ENCODE data around the gene EPB41.

The EPB41 gene

DNA sequence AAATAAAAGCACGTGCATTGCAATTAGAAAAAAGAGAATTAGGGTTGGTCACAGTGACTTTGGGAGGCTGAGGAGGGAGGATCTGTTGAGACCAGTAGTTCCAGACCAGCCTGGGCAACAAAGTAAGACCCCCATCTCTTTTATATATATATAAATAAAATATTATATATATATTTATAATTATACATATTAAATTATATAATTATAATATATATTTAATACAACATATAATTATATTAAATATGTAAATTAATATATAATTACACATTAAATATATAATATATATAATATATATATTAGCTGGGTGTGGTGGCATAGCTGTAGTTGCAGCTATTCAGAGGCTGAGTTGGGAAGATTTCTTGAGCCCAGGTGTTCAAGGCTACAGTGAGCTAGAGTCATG lies 186.1 kb downstream of the EPB41 start:
- TF ChIP-seq SIN3A (IDR thresholded peaks at IDR 0.05; ENCODE audit: borderline replicate concordance, insufficient read depth, low read length) (no peak), POLR2AphosphoS5 (IDR thresholded peaks at IDR 0.05; ENCODE audit: low read depth, low read length) (no peak), FOXP2 (optimal IDR thresholded peaks at IDR 0.05; ENCODE audit: borderline replicate concordance, extremely low read depth, extremely low read length, insufficient read depth) (no peak), TAF1 (IDR thresholded peaks at IDR 0.05; ENCODE audit: borderline replicate concordance, insufficient read depth, low read length) (no peak)
- TF ChIP-seq, protein P1, sequence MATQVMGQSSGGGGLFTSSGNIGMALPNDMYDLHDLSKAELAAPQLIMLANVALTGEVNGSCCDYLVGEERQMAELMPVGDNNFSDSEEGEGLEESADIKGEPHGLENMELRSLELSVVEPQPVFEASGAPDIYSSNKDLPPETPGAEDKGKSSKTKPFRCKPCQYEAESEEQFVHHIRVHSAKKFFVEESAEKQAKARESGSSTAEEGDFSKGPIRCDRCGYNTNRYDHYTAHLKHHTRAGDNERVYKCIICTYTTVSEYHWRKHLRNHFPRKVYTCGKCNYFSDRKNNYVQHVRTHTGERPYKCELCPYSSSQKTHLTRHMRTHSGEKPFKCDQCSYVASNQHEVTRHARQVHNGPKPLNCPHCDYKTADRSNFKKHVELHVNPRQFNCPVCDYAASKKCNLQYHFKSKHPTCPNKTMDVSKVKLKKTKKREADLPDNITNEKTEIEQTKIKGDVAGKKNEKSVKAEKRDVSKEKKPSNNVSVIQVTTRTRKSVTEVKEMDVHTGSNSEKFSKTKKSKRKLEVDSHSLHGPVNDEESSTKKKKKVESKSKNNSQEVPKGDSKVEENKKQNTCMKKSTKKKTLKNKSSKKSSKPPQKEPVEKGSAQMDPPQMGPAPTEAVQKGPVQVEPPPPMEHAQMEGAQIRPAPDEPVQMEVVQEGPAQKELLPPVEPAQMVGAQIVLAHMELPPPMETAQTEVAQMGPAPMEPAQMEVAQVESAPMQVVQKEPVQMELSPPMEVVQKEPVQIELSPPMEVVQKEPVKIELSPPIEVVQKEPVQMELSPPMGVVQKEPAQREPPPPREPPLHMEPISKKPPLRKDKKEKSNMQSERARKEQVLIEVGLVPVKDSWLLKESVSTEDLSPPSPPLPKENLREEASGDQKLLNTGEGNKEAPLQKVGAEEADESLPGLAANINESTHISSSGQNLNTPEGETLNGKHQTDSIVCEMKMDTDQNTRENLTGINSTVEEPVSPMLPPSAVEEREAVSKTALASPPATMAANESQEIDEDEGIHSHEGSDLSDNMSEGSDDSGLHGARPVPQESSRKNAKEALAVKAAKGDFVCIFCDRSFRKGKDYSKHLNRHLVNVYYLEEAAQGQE (IDR thresholded peaks at IDR 0.05; ENCODE audit: insufficient read depth in 1 of 2, low read depth in 2 of 2, low read length in 2 of 2), result no peak

DNA sequence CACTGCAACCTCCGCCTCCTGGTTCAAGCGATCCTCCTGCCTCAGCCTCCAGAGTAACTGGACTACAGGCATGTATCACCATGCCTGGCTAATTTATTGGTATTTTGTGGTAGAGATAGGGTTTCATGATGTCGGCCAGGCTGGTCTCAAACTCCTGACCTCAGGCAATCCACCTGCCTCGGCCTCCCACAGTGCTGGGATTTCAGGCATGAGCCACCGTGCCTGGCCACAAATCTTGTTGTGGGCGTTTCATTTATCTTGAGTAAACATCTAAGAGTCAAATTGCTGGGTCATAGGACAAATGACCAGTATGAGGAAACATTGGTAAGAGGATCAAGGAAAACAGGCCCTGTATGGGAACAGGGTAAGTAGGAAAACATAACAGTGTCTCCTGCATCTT lies 191.5 kb downstream of the EPB41 start:
- no peak for TF ChIP-seq TAF1 (IDR thresholded peaks at IDR 0.05; ENCODE audit: borderline replicate concordance, insufficient read depth, low read length)
- TF ChIP-seq, protein P1 (IDR thresholded peaks at IDR 0.05; ENCODE audit: insufficient read depth in 1 of 2, low read depth in 2 of 2, low read length in 2 of 2), result no peak
- no peak for TF ChIP-seq SIN3A (IDR thresholded peaks at IDR 0.05; ENCODE audit: borderline replicate concordance, insufficient read depth, low read length)
- no peak for TF ChIP-seq FOXP2 (optimal IDR thresholded peaks at IDR 0.05; ENCODE audit: borderline replicate concordance, extremely low read depth, extremely low read length, insufficient read depth)
- no peak for TF ChIP-seq POLR2AphosphoS5 (IDR thresholded peaks at IDR 0.05; ENCODE audit: low read depth, low read length)

DNA sequence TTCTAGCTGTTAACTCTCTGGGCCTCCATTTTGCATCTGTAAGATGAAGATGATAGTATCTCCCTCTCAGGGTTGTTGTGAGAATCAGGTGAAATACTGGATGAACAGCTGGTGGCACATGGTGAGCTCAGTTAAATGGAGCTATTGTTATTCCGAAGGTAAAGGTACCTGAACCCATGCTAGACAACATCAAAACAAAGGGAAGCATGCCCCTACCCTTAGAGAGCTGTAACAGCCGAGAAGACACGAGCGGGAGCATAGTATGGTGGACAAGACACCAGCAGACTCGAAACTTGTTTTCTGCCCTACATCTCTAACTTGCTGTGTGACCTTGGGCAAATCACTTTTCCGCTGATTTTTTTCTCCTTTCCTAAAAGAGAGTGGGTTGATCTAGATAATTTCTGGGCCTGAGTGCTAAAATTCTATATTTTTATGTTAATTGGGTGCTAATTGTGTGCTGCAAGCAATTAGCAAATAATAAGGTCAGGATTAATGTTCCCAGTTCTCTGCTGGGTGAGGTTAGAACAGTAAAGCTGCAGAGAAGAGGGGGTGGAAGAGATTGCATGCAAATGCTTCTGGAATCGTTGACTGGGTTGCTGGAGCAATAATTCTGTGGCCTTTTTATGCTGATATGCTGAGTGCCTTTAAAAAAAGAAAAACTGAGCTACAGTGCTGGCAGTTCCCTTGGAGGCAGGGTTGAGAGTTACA lies 198.5 kb downstream of the EPB41 start:
- TF ChIP-seq SIN3A (IDR thresholded peaks at IDR 0.05; ENCODE audit: borderline replicate concordance, insufficient read depth, low read length) (no peak), FOXP2 (optimal IDR thresholded peaks at IDR 0.05; ENCODE audit: borderline replicate concordance, extremely low read depth, extremely low read length, insufficient read depth) (no peak), TAF1 (IDR thresholded peaks at IDR 0.05; ENCODE audit: borderline replicate concordance, insufficient read depth, low read length) (no peak), POLR2AphosphoS5 (IDR thresholded peaks at IDR 0.05; ENCODE audit: low read depth, low read length) (no peak)
- TF ChIP-seq, protein P1 (IDR thresholded peaks at IDR 0.05; ENCODE audit: insufficient read depth in 1 of 2, low read depth in 2 of 2, low read length in 2 of 2), result no peak

DNA sequence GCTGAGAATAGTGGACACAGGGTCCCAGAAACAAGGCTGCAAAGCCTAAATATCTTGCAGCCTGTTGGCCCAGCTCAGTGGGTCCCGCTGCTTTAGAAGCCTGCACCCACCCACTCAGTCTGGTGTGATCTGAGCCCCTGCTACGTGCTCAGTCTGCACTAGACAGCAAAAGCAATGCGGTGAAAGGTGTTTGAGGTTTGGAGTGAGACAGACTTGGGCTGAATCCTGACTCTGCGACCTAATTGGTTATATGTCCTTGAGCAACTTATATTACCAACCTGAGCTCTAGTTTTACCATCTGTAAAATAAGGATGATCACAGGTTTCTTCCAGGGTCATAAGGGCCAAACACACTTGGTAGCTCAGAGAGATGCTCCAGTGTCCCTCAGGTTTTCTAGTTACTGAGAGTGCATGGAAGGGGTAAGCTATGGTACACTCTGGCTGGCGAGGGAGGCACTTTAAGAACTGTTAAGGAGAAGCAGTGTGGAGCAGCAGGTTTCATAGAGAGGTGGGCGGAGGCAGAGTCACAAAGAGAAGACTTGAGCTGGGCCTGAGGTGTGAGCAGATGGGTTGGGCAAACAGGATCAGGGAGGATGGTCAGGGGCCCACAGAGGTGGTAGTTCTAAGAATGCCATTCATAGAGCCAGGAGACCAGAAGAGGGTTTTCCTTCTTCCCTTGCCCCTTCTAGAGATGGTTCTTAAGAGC lies 199.2 kb downstream of the EPB41 start:
- TF ChIP-seq FOXP2 (optimal IDR thresholded peaks at IDR 0.05; ENCODE audit: borderline replicate concordance, extremely low read depth, extremely low read length, insufficient read depth), result no peak
- no peak for TF ChIP-seq POLR2AphosphoS5 (IDR thresholded peaks at IDR 0.05; ENCODE audit: low read depth, low read length)
- no peak for TF ChIP-seq SIN3A (IDR thresholded peaks at IDR 0.05; ENCODE audit: borderline replicate concordance, insufficient read depth, low read length)
- TF ChIP-seq TAF1 (IDR thresholded peaks at IDR 0.05; ENCODE audit: borderline replicate concordance, insufficient read depth, low read length), result no peak
- TF ChIP-seq, protein P1 (IDR thresholded peaks at IDR 0.05; ENCODE audit: insufficient read depth in 1 of 2, low read depth in 2 of 2, low read length in 2 of 2), result no peak
